ENCODE measurements around the gene QPCT.
"Not testable (repeated sequence)": the region's sequence is repeated elsewhere in the genome, so short reads cannot be mapped to it uniquely, and the experiment has no call there.

The QPCT gene

DNA sequence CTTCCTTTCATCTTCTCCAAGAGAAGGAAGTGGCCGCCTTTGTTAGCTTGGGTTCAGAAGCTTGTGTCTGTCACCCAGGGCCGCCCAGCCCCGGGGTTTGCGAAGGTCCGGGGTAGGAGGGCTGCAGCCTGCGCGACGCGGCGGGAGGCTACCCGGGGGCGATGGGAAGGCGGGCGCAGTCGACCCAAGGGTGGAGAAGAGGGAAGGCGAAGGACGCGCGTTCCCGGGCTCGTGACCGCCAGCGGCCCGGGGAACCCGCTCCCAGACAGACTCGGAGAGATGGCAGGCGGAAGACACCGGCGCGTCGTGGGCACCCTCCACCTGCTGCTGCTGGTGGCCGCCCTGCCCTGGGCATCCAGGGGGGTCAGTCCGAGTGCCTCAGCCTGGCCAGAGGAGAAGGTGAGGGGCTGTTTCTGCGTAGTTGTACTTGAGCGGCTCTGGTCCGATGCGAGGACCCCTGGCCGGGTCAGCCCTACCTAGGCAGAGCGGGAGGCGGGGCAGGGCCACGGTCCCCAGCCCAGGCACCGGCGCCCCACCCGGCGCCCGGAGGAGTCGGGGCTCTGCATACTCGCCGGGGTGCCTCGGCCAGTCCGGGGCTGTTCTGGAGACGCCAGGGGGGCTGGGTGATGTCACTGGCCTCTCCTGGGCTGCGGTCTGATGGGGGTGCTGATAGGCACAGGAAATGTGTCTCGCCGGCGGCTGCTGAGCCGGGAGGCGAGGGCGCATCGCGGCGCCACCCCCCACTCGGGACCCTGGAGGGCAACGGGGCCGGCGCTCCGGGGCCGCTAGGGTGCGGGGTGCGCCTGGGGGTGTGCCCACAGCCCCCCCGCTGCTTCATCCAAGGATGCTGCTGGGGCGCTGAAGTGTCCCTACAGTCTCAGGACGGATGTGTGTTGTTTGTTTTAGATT is at the start of gene QPCT:
TSS of gene QPCT (plus strand) at position 178 of the 909 bp plus-strand sequence. CDS start at position 280, 102 bp downstream.
- no peak within 1 kb of the TSS for H3K27ac ChIP-seq
- ChIA-PET CTCF (interaction anchor here (0.7 kb wide), 1 partner anchor 52 kb away, joined by 3 read pairs; no protein-coding TSS in a partner anchor), POLR2A (ENCODE audit: low non-redundant PET) (interaction anchor here (0.7 kb wide), 1 partner anchor 239 kb away, joined by 3 read pairs; no protein-coding TSS in a partner anchor)
- DNase-seq (ENCODE audit: low spot score) = peak; percentile 38
- no peak for TF ChIP-seq CTCF (conservative IDR thresholded peaks at IDR 0.05; ENCODE audit: low read depth)

DNA sequence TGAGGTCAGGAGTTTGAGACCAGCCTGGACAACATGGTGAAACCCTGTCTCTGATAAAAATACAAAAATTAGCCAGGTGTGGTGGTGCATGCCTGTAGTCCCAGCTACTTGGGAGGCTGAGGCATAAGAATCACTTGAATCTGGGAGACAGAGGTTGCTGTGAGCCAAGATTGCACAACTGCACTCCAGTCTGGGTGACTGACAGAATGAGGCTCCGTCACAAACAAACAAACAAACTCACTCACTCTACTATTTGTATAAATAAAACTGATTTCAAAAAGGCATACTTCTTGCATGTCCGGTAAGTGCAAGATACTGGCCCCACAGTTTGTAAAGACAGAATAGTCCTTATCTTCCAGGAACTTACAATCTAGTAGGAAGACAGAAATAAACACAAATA is 49.6 kb upstream of the QPCT start:
- POLR2A ChIA-PET (ENCODE audit: low non-redundant PET); H3K27ac ChIP-seq; DNase-seq (ENCODE audit: low spot score); CTCF ChIA-PET: not testable (repeated sequence)

GRCh38 chr2:37295469-37296073 is 48.9 kb upstream of the QPCT start:
- POLR2A ChIA-PET (ENCODE audit: low non-redundant PET) = no interaction called here

GRCh38 chr2:37297632-37298031 is 46.8 kb upstream of the QPCT start:
- no peak for TF ChIP-seq CTCF (conservative IDR thresholded peaks at IDR 0.05; ENCODE audit: low read depth)
- H3K27ac ChIP-seq = no peak overlapping the region
- ChIA-PET POLR2A (ENCODE audit: low non-redundant PET) (no interaction called here), CTCF (no interaction called here)
- DNase-seq (ENCODE audit: low spot score) = no peak

More at GRCh38 chr2:37295469-37296073, 48.9 kb upstream of the QPCT start:
- no peak overlapping the region for H3K27ac ChIP-seq
- no peak for TF ChIP-seq CTCF (conservative IDR thresholded peaks at IDR 0.05; ENCODE audit: low read depth)
- DNase-seq (ENCODE audit: low spot score) = no peak
- CTCF ChIA-PET = no interaction called here

DNA sequence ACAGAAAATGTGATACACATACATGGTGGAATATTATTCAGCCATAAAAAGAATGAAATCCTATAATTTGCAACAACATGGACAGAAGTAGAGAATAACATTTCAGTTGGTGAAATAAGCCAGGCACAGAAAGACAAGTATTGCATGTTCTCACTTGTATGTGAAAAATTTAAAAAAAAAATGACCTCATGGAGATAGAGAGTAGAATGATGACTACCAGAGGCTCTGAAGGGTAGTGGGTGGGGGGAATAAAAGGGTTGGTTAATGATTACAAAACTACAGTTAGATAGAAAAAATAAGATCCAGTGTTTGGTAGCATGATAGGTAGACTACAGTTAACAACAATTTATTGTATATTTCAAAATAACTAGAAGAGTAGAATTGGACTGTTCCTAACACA is 44.3 kb upstream of the QPCT start:
- ChIA-PET POLR2A (ENCODE audit: low non-redundant PET) (no interaction called here), CTCF (no interaction called here)
- no peak for DNase-seq (ENCODE audit: low spot score)
- no peak overlapping the region for H3K27ac ChIP-seq
- no peak for TF ChIP-seq CTCF (conservative IDR thresholded peaks at IDR 0.05; ENCODE audit: low read depth)

DNA sequence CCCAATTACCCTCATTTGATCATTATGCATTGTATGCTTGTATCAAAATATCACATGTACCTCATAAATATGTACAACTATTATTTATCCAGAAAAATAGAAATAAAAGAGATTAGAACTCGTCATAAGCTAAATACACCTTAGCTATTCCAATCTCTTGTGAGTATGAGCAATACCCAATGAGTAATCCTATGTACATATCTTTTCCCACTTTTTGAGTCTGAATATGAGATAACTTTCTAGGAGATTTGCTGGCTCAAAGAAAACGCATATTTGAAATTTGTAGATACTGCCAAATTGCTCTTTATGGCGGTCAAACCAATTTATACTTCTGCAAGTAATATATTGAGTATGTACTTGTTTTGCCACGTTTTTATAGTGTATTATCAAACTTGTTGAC is 43.9 kb upstream of the QPCT start:
- no peak for TF ChIP-seq CTCF (conservative IDR thresholded peaks at IDR 0.05; ENCODE audit: low read depth)
- ChIA-PET CTCF (interaction anchor here (0.7 kb wide), 1 partner anchor 69 kb away, joined by 3 read pairs; no protein-coding TSS in a partner anchor), POLR2A (ENCODE audit: low non-redundant PET) (no interaction called here)
- no peak for DNase-seq (ENCODE audit: low spot score)
- no peak overlapping the region for H3K27ac ChIP-seq

DNA sequence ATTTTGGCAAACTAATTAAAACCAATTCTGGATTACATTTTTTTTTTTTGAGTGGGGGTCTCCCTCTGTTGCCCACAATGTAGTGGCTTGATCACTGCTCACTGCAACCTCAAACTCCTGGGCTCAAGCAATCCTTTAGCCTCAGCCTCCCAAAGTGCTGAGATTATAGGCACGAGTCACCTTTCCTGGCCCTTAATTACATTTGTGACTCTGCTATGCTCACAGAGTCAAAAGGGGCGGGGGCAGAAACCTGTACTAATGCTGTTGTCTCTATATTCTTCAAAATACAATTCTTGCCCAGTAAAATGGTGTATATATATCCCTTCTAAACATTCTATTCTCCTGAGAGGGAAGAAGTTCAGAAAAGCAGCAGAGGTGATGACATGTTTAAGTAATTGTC is 43.0 kb upstream of the QPCT start:
- DNase-seq (ENCODE audit: low spot score) = no peak
- H3K27ac ChIP-seq = no peak overlapping the region
- ChIA-PET CTCF (interaction anchor here (0.7 kb wide), 1 partner anchor 69 kb away, joined by 3 read pairs; no protein-coding TSS in a partner anchor), POLR2A (ENCODE audit: low non-redundant PET) (no interaction called here)
- TF ChIP-seq CTCF (conservative IDR thresholded peaks at IDR 0.05; ENCODE audit: low read depth) = no peak
